Measurements from ENCODE around the gene TRMT44. TPM values are rescaled to one million over a fixed set of nuclear protein-coding genes. Genes with fewer than 3 reads are reported as not detected.

The TRMT44 gene
- total and polyA plus RNA-seq, 2 of the 13 experiments (the other 11 are each of a cell fraction or from before 2014, with no cell fraction given) = 5.8 to 8.6 TPM

DNA sequence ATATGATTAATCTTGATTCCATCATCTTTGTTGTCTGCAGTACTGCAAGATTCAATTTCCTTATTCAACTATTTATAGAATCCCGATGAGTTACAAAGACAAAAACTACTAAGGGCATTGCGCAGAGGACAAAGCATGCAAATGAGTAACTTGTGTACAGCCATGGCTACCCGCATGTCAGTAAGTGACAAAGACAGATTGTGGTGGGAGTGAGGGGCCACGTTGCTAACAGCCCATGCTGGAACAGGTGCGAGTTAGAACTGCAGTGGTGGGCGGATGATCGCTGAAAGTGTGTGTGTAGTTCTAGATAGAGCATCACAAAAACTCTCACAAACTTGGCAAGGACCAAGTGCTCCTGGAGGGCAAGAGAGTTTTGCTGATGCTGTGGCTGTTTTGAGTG is 49.5 kb upstream of the TRMT44 start:
- WGBS (ENCODE audit: low lambda C conversion rate) = 97% methylated on average over 7 of the region's 7 CpGs
- Histone ChIP-seq H2AFZ (ENCODE audit: low read length) (no peak overlapping the region), H3K27ac (ENCODE audit: extremely low read length, insufficient read depth, low read length) (no peak overlapping the region), H3K4me3 (replicated peaks in 1 of 3; ENCODE audit: insufficient read depth in 1 of 3, low read depth in 2 of 3, low read length in 3 of 3) (no peak overlapping the region), H3K4me2 (ENCODE audit: low read depth, low read length) (no peak overlapping the region), H3K4me1 (ENCODE audit: insufficient read depth, low read length) (no peaks in the 10 kb centered on the region), H4K20me1 (ENCODE audit: insufficient read depth, low read length) (no peaks in the 10 kb centered on the region), H3K36me3 (replicated peaks in 1 of 2; ENCODE audit: control insufficient read depth in 1 of 2, insufficient read depth in 2 of 2, low read length in 2 of 2) (peaks cover 3 to 15% of the 10 kb centered on the region in 2 experiments; a peak in 3 of 5 replicates), H3K9me3 (ENCODE audit: low read length) (no peaks in the 10 kb centered on the region), H3K27me3 (ENCODE audit: control insufficient read depth in 1 of 2, insufficient read depth in 2 of 2, low read length in 2 of 2) (no peaks in the 10 kb centered on the region; a peak in 1 of 5 replicates), H3K9ac (ENCODE audit: insufficient read depth, low read depth, low read length) (no peak overlapping the region), H3K79me2 (ENCODE audit: insufficient read depth, low read length) (no peaks in the 10 kb centered on the region)
- DNase-seq (ENCODE audit: low spot score) (no peak), ATAC-seq (no peak), FAIRE-seq (no peak)
- POLR2A ChIA-PET = no interaction called here
- TF ChIP-seq NR1H2 (CRISPR knock-in tag; IDR thresholded peaks at IDR 0.05; ENCODE audit: borderline replicate concordance, low read depth) = no peak
- TF ChIP-seq ZNF879 (CRISPR knock-in tag; IDR thresholded peaks at IDR 0.05) = no peak
- TF ChIP-seq ZSCAN20 (CRISPR knock-in tag; IDR thresholded peaks at IDR 0.05; ENCODE audit: borderline replicate concordance) = no peak
- TF ChIP-seq GMEB2 (CRISPR knock-in tag; IDR thresholded peaks at IDR 0.05; ENCODE audit: low read depth) = no peak
- TF ChIP-seq ZSCAN12 (CRISPR knock-in tag; IDR thresholded peaks at IDR 0.05) = no peak
- no peak for TF ChIP-seq ZNF503 (CRISPR knock-in tag; IDR thresholded peaks at IDR 0.05)
- no peak for TF ChIP-seq U2AF1 (optimal IDR thresholded peaks at IDR 0.05; ENCODE audit: low read depth, low read length)
- no peak for TF ChIP-seq ZNF430 (CRISPR knock-in tag; IDR thresholded peaks at IDR 0.05)
- CTCF ChIA-PET (ENCODE audit: low intra/inter-chr PET ratio, low total read pairs) = no interaction called here
- intact Hi-C loops (cut with micrococcal nuclease; ENCODE audit: unreplicated experiment) = no loop called here
- BruUV-seq (replicated peaks) = no TSS peak
- in situ Hi-C loops (cut with HindIII; ENCODE audit: extremely low pct_ligation_motif_present, low pct_unique_long_range_greater_than_20kb) = no loop called here
